NCI-H2107 treated with DMSO at 0.1 percent for 48 hours (cell line): ENCODE data around the gene PKM.

Experiments used
- DNase-seq: peaks from one replicate; lab custom pipeline; 2025; ENCODE audit not compliant: unreplicated experiment; lab: John Stamatoyannopoulos, UW

PKM gene

GRCh38 chr15:72236381-72237003 is 5.5 kb upstream of the PKM start:
- no peak for DNase-seq

GRCh38 chr15:72235298-72235697 is 4.3 kb upstream of the PKM start:
- no peak for DNase-seq

GRCh38 chr15:72233769-72234168 is 2.8 kb upstream of the PKM start:
- no peak for DNase-seq

GRCh38 chr15:72231833-72232478 is 966 bp upstream of the PKM start:
- no peak for DNase-seq

- DNase-seq: peak; percentile 12
These were observed 559 bp downstream of the PKM start for GRCh38 chr15:72230197-72231065.

GRCh38 chr15:72229947-72230196 is 1.1 kb downstream of the PKM start:
- DNase-seq: no peak

GRCh38 chr15:72229076-72229946 is 1.7 kb downstream of the PKM start:
- peak; percentile 4 for DNase-seq

GRCh38 chr15:72227720-72228119 is 3.3 kb downstream of the PKM start:
- DNase-seq: no peak

GRCh38 chr15:72227192-72227586 is 3.8 kb downstream of the PKM start:
- DNase-seq: no peak

- DNase-seq: no peak
These were observed 7.7 kb downstream of the PKM start for GRCh38 chr15:72223278-72223677.

GRCh38 chr15:72222393-72222792 is 8.6 kb downstream of the PKM start:
- no peak for DNase-seq

GRCh38 chr15:72220687-72221086 is 10.3 kb downstream of the PKM start:
- no peak for DNase-seq

- DNase-seq: no peak
These were observed 13.8 kb downstream of the PKM start for GRCh38 chr15:72217216-72217615.

GRCh38 chr15:72216079-72216478 is 14.9 kb downstream of the PKM start:
- no peak for DNase-seq

- DNase-seq: no peak
These were observed 23.4 kb downstream of the PKM start for GRCh38 chr15:72207558-72208085.

GRCh38 chr15:72206677-72207000 is 24.4 kb downstream of the PKM start:
- DNase-seq: no peak

- no peak for DNase-seq
These were observed 24.9 kb downstream of the PKM start for GRCh38 chr15:72205896-72206676.

GRCh38 chr15:72205273-72205672 is 25.7 kb downstream of the PKM start:
- no peak for DNase-seq

GRCh38 chr15:72203507-72203837 is 27.5 kb downstream of the PKM start:
- DNase-seq: no peak

GRCh38 chr15:72202801-72203506 is 28.0 kb downstream of the PKM start:
- no peak for DNase-seq
